ENCODE data around the gene KLHL29. TPM values are rescaled to one million over a fixed set of nuclear protein-coding genes. Genes with fewer than 3 reads are reported as not detected.

The KLHL29 gene
- polyA plus RNA-seq, 1 donor from 2014 or later: 42.4 TPM

GRCh38 chr2:23745068-23745725, 360.2 kb downstream of the KLHL29 start:
- Histone ChIP-seq H3K79me2 (replicated peaks; ENCODE audit: insufficient read depth, low read length) (no peaks in the 10 kb centered on the region), H4K20me1 (ENCODE audit: insufficient read depth) (no peaks in the 10 kb centered on the region), H3K36me3 (ENCODE audit: insufficient read depth, low read length) (peaks cover 5% of the 10 kb centered on the region), H3K27me3 (ENCODE audit: insufficient read depth, low read depth, low read length) (no peaks in the 10 kb centered on the region), H3K9me3 (ENCODE audit: low read length) (no peaks in the 10 kb centered on the region), H3K27ac (ENCODE audit: low read length) (no peak overlapping the region), H3K9ac (ENCODE audit: low read length) (no peak overlapping the region), H3K4me3 (ENCODE audit: low read length) (no peak overlapping the region), H2AFZ (ENCODE audit: low read depth, low read length) (no peak overlapping the region), H3K9me2 (ENCODE audit: insufficient read depth, low read length) (no peaks in the 10 kb centered on the region), H3K4me2 (ENCODE audit: low read length) (no peak overlapping the region), H3F3A (ENCODE audit: insufficient read depth, low read length, poor library complexity, severe bottlenecking) (no peaks in the 10 kb centered on the region)
- TF ChIP-seq TAF1 (IDR thresholded peaks at IDR 0.05; ENCODE audit: low read depth) (no peak), RAD21 (conservative IDR thresholded peaks at IDR 0.05) (no peak), EP300 (conservative IDR thresholded peaks at IDR 0.05; ENCODE audit: poor library complexity, severe bottlenecking) (no peak), REST (IDR thresholded peaks at IDR 0.05; ENCODE audit: borderline replicate concordance) (no peak), POLR2AphosphoS5 (IDR thresholded peaks at IDR 0.05) (no peak), MXI1 (conservative IDR thresholded peaks at IDR 0.05; ENCODE audit: poor library complexity, severe bottlenecking) (no peak), EZH2 (IDR thresholded peaks at IDR 0.05; ENCODE audit: borderline replicate concordance, insufficient read depth, low read length, poor library complexity, severe bottlenecking) (no peak), SMC3 (conservative IDR thresholded peaks at IDR 0.05; ENCODE audit: poor library complexity) (no peak)
- TF ChIP-seq, protein P1, sequence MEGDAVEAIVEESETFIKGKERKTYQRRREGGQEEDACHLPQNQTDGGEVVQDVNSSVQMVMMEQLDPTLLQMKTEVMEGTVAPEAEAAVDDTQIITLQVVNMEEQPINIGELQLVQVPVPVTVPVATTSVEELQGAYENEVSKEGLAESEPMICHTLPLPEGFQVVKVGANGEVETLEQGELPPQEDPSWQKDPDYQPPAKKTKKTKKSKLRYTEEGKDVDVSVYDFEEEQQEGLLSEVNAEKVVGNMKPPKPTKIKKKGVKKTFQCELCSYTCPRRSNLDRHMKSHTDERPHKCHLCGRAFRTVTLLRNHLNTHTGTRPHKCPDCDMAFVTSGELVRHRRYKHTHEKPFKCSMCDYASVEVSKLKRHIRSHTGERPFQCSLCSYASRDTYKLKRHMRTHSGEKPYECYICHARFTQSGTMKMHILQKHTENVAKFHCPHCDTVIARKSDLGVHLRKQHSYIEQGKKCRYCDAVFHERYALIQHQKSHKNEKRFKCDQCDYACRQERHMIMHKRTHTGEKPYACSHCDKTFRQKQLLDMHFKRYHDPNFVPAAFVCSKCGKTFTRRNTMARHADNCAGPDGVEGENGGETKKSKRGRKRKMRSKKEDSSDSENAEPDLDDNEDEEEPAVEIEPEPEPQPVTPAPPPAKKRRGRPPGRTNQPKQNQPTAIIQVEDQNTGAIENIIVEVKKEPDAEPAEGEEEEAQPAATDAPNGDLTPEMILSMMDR (IDR thresholded peaks at IDR 0.05; ENCODE audit: poor library complexity, severe bottlenecking): no peak

GRCh38 chr2:23745726-23746105, 360.7 kb downstream of the KLHL29 start:
- H3K4me2 ChIP-seq (ENCODE audit: low read length): no peak overlapping the region
- no peaks in the 10 kb centered on the region for H3F3A ChIP-seq (ENCODE audit: insufficient read depth, low read length, poor library complexity, severe bottlenecking)
- TF ChIP-seq EP300 (conservative IDR thresholded peaks at IDR 0.05; ENCODE audit: poor library complexity, severe bottlenecking) (no peak), REST (IDR thresholded peaks at IDR 0.05; ENCODE audit: borderline replicate concordance) (no peak), POLR2AphosphoS5 (IDR thresholded peaks at IDR 0.05) (no peak), SMC3 (conservative IDR thresholded peaks at IDR 0.05; ENCODE audit: poor library complexity) (no peak), TAF1 (IDR thresholded peaks at IDR 0.05; ENCODE audit: low read depth) (no peak), RAD21 (conservative IDR thresholded peaks at IDR 0.05) (no peak), EZH2 (IDR thresholded peaks at IDR 0.05; ENCODE audit: borderline replicate concordance, insufficient read depth, low read length, poor library complexity, severe bottlenecking) (no peak), MXI1 (conservative IDR thresholded peaks at IDR 0.05; ENCODE audit: poor library complexity, severe bottlenecking) (no peak)
- TF ChIP-seq, protein P1 (IDR thresholded peaks at IDR 0.05; ENCODE audit: poor library complexity, severe bottlenecking): no peak

More at GRCh38 chr2:23745726-23746105, 360.7 kb downstream of the KLHL29 start:
- H4K20me1 ChIP-seq (ENCODE audit: insufficient read depth): no peaks in the 10 kb centered on the region
- H2AFZ ChIP-seq (ENCODE audit: low read depth, low read length): no peak overlapping the region
- H3K9ac ChIP-seq (ENCODE audit: low read length): no peak overlapping the region
- no peak overlapping the region for H3K27ac ChIP-seq (ENCODE audit: low read length)
- H3K27me3 ChIP-seq (ENCODE audit: insufficient read depth, low read depth, low read length): no peaks in the 10 kb centered on the region
- H3K36me3 ChIP-seq (ENCODE audit: insufficient read depth, low read length): peaks cover 5% of the 10 kb centered on the region
- no peaks in the 10 kb centered on the region for H3K9me3 ChIP-seq (ENCODE audit: low read length)
- H3K79me2 ChIP-seq (replicated peaks; ENCODE audit: insufficient read depth, low read length): no peaks in the 10 kb centered on the region
- H3K9me2 ChIP-seq (ENCODE audit: insufficient read depth, low read length): no peaks in the 10 kb centered on the region
- no peak overlapping the region for H3K4me3 ChIP-seq (ENCODE audit: low read length)
